LNCAP (cell line): ENCODE data around the gene STAG1.

ENCODE experiments used
- CTCF ChIP-seq: fragments of 450-650 bp; IDR thresholded peaks from 2 replicates; pipeline ENCODE4 v1.5.1; 2017; ENCODE audit warnings: mild to moderate bottlenecking

Gene STAG1

GRCh38 chr3:136752172-136752421 is at the start of gene STAG1:
Gene STAG1, minus strand, starts transcription at chr3:136752378. Its CDS starts 121,480 bp downstream, at chr3:136630898.
- TF ChIP-seq CTCF = peak; percentile 99; the same call in 1 of the 2 replicates

- no peak for TF ChIP-seq CTCF
Observed at GRCh38 chr3:136792556-136793330, 40.6 kb upstream of the STAG1 start.

GRCh38 chr3:136790786-136791185 is 38.6 kb upstream of the STAG1 start:
- TF ChIP-seq CTCF = no peak

- TF ChIP-seq CTCF = no peak
Observed at GRCh38 chr3:136789976-136790375, 37.8 kb upstream of the STAG1 start.

GRCh38 chr3:136788154-136788553 is 36.0 kb upstream of the STAG1 start:
- TF ChIP-seq CTCF = no peak

GRCh38 chr3:136787349-136787748 is 35.2 kb upstream of the STAG1 start:
- TF ChIP-seq CTCF = no peak

GRCh38 chr3:136783708-136784191 is 31.6 kb upstream of the STAG1 start:
- no peak for TF ChIP-seq CTCF

- TF ChIP-seq CTCF = no peak
Observed at GRCh38 chr3:136780741-136781140, 28.6 kb upstream of the STAG1 start.
